ENCODE results near the gene ELAVL3.

Gene ELAVL3

GRCh38 chr19:11425719-11426457, 55.0 kb downstream of the ELAVL3 start:
- Histone ChIP-seq H3K36me3 (ENCODE audit: control insufficient read depth in 1 of 2, insufficient read depth in 2 of 2, low read length in 2 of 2) (no peaks in the 10 kb centered on the region), H3K27me3 (ENCODE audit: low read depth, low read length) (peaks cover 25% of the 10 kb centered on the region)

DNA sequence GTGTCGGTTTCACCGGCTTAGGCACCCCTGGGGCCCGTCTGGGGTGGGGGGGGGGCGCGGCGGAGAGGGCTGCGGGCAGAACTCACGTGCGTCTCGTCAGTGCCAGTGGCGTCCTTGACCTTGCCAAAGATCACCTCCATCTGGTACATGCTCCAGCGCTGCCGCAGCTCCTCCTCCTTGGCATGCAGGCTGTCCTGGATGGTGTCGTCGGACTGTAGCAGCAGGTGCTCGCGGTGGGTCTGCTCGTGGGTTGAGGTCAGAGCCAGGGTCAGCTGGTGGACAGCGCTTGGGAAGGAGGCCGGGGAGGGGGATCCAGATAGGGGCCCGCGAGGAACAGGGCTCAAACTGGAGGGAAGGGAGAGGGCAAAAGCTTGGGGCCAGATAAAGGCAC, 57.1 kb downstream of the ELAVL3 start:
- Histone ChIP-seq H3K4me1 (ENCODE audit: control insufficient read depth in 1 of 2, insufficient read depth in 2 of 2, low read length in 2 of 2) (peaks cover 0 to 33% of the 10 kb centered on the region in 2 donors), H3K36me3 (ENCODE audit: control insufficient read depth in 1 of 2, insufficient read depth in 2 of 2, low read length in 2 of 2) (no peaks in the 10 kb centered on the region), H3K27ac (ENCODE audit: low read length) (no peak overlapping the region), H3K27me3 (ENCODE audit: low read depth, low read length) (peaks cover 36% of the 10 kb centered on the region), H3K9me3 (ENCODE audit: control insufficient read depth in 1 of 2, low read length in 2 of 2) (no peaks in the 10 kb centered on the region), H3K4me3 (ENCODE audit: low read depth in 1 of 2, low read length in 2 of 2) (no peak overlapping the region)

More at GRCh38 chr19:11425719-11426457, 55.0 kb downstream of the ELAVL3 start:
- Histone ChIP-seq H3K4me3 (ENCODE audit: low read depth in 1 of 2, low read length in 2 of 2) (no peak overlapping the region), H3K27ac (ENCODE audit: low read length) (no peak overlapping the region), H3K9me3 (ENCODE audit: control insufficient read depth in 1 of 2, low read length in 2 of 2) (no peaks in the 10 kb centered on the region), H3K4me1 (ENCODE audit: control insufficient read depth in 1 of 2, insufficient read depth in 2 of 2, low read length in 2 of 2) (peaks cover 0 to 24% of the 10 kb centered on the region in 2 donors)

- Histone ChIP-seq H3K27me3 (ENCODE audit: low read depth, low read length) (peaks cover 41% of the 10 kb centered on the region), H3K27ac (ENCODE audit: low read length) (no peak overlapping the region), H3K4me3 (ENCODE audit: low read depth in 1 of 2, low read length in 2 of 2) (no peak overlapping the region), H3K9me3 (ENCODE audit: control insufficient read depth in 1 of 2, low read length in 2 of 2) (no peaks in the 10 kb centered on the region), H3K36me3 (ENCODE audit: control insufficient read depth in 1 of 2, insufficient read depth in 2 of 2, low read length in 2 of 2) (no peaks in the 10 kb centered on the region), H3K4me1 (ENCODE audit: control insufficient read depth in 1 of 2, insufficient read depth in 2 of 2, low read length in 2 of 2) (peaks cover 0 to 38% of the 10 kb centered on the region in 2 donors)
These were observed 57.6 kb downstream of the ELAVL3 start for GRCh38 chr19:11423164-11423790.

DNA sequence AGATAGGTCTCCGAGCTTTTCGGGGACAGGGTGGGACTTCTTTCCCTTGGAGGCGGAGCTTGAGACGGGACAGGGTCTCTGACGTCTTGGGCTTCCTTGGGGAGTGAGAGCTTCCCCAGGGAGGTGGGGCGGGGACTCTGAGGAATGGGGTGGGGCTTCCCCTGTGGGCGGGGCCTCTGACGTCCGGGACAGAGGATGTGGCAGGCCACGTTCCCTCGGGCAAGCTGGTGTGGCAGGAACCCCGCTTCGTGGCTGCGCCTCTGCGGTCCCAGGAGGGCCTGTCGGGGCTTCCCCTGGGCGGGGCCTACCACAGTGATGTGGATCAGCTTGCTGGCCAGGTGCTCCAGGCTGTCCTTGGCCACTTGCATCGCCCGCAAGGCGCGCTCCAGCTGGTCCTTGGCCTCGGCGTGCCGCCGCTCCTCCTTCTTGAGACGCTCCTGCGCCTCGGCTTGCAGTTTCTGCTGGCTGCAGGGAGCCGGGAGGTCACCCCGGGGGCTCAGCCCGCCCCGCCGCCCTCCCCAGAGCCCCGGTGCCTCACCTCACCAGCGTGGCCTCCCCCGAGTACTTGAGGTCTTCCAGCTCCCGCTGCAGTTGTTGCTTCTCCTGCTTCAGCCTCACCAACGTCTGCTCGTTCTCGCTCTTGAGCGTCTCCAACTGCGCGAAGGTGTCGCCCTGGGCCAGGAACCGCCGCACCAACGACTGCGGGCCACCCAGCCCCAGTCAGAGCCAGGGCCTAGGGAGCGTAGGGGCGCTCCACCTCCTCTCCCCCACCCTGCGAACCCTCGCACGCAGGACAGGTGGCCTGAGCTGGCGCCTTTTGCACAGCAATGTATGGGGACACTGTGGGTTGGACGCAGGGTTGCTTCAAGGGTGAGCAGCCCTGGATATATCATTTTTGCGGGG, 58.4 kb downstream of the ELAVL3 start:
- Histone ChIP-seq H3K27me3 (ENCODE audit: low read depth, low read length) (peaks cover 42% of the 10 kb centered on the region), H3K27ac (ENCODE audit: low read length) (no peak overlapping the region), H3K36me3 (ENCODE audit: control insufficient read depth in 1 of 2, insufficient read depth in 2 of 2, low read length in 2 of 2) (no peaks in the 10 kb centered on the region), H3K9me3 (ENCODE audit: control insufficient read depth in 1 of 2, low read length in 2 of 2) (no peaks in the 10 kb centered on the region), H3K4me1 (ENCODE audit: control insufficient read depth in 1 of 2, insufficient read depth in 2 of 2, low read length in 2 of 2) (peaks cover 0 to 38% of the 10 kb centered on the region in 2 donors), H3K4me3 (ENCODE audit: low read depth in 1 of 2, low read length in 2 of 2) (peak overlapping the region; percentile 21 to 48)

DNA sequence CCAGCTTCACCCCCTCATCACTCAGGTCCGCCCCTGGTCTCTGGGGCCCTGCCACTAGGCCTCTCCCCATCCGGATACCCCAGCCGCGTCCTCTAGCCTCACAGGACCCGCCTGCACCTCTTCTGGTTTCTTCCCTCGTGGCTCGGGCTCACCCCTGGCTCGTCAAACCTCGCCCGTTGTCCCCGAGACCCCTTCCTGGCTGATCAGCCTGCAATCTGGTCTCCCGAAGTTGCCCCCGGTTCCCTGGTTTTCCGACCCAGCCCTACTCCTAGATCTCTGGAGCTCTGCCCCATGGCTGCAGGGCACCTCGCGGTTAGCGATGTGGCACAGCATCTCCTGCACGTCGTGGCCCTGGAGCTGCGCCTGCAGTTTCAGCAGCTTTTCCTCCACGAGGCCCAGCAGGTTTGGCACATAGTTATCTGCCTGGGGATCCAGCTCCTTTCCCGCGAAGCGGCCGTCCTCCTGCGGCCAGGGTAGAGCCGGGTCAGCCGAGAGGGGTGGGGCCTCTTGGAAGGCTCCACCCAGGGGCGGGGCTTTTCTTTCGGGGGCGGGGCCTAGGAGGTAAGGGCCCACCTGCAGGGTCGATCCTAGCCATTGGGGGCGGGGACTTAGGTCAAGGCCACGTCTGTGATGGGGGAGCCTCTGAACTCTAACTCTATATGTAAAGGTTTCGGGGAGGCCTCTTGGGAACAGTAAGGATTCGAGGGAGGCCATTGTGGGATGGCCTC, 59.3 kb downstream of the ELAVL3 start:
- Histone ChIP-seq H3K9me3 (ENCODE audit: control insufficient read depth in 1 of 2, low read length in 2 of 2) (no peaks in the 10 kb centered on the region), H3K36me3 (ENCODE audit: control insufficient read depth in 1 of 2, insufficient read depth in 2 of 2, low read length in 2 of 2) (no peaks in the 10 kb centered on the region), H3K27ac (ENCODE audit: low read length) (no peak overlapping the region), H3K4me3 (ENCODE audit: low read depth in 1 of 2, low read length in 2 of 2) (peak overlapping the region; percentile 23 to 48), H3K27me3 (ENCODE audit: low read depth, low read length) (peaks cover 42% of the 10 kb centered on the region), H3K4me1 (ENCODE audit: control insufficient read depth in 1 of 2, insufficient read depth in 2 of 2, low read length in 2 of 2) (peaks cover 0 to 38% of the 10 kb centered on the region in 2 donors)

- Histone ChIP-seq H3K27me3 (ENCODE audit: low read depth, low read length) (peaks cover 42% of the 10 kb centered on the region), H3K4me1 (ENCODE audit: control insufficient read depth in 1 of 2, insufficient read depth in 2 of 2, low read length in 2 of 2) (peaks cover 0 to 38% of the 10 kb centered on the region in 2 donors), H3K4me3 (ENCODE audit: low read depth in 1 of 2, low read length in 2 of 2) (peak overlapping the region; percentile 23 to 45), H3K27ac (ENCODE audit: low read length) (no peak overlapping the region), H3K9me3 (ENCODE audit: control insufficient read depth in 1 of 2, low read length in 2 of 2) (no peaks in the 10 kb centered on the region), H3K36me3 (ENCODE audit: control insufficient read depth in 1 of 2, insufficient read depth in 2 of 2, low read length in 2 of 2) (no peaks in the 10 kb centered on the region)
These were observed 60.1 kb downstream of the ELAVL3 start for GRCh38 chr19:11420429-11421370.

GRCh38 chr19:11418549-11419506, 62.0 kb downstream of the ELAVL3 start, which contains the start of gene RGL3:
Gene RGL3, minus strand, starts transcription at chr19:11419314. Its CDS starts 36 bp downstream, at chr19:11419278.
- Histone ChIP-seq H3K9me3 (ENCODE audit: control insufficient read depth in 1 of 2, low read length in 2 of 2) (no peaks in the 10 kb centered on the region), H3K27me3 (ENCODE audit: low read depth, low read length) (peaks cover 38% of the 10 kb centered on the region), H3K27ac (ENCODE audit: low read length) (no peak within 1 kb of the TSS), H3K4me1 (ENCODE audit: control insufficient read depth in 1 of 2, insufficient read depth in 2 of 2, low read length in 2 of 2) (peaks cover 0 to 38% of the 10 kb centered on the region in 2 donors), H3K4me3 (ENCODE audit: low read depth in 1 of 2, low read length in 2 of 2) (peak within 1 kb of the TSS; percentile 33 to 51), H3K36me3 (ENCODE audit: control insufficient read depth in 1 of 2, insufficient read depth in 2 of 2, low read length in 2 of 2) (no peaks in the 10 kb centered on the region)

- Histone ChIP-seq H3K9me3 (ENCODE audit: control insufficient read depth in 1 of 2, low read length in 2 of 2) (no peaks in the 10 kb centered on the region), H3K36me3 (ENCODE audit: control insufficient read depth in 1 of 2, insufficient read depth in 2 of 2, low read length in 2 of 2) (no peaks in the 10 kb centered on the region), H3K4me3 (ENCODE audit: low read depth in 1 of 2, low read length in 2 of 2) (peak overlapping the region in 1 of 2 donors; percentile 51), H3K4me1 (ENCODE audit: control insufficient read depth in 1 of 2, insufficient read depth in 2 of 2, low read length in 2 of 2) (peaks cover 0 to 34% of the 10 kb centered on the region in 2 donors), H3K27ac (ENCODE audit: low read length) (no peak overlapping the region), H3K27me3 (ENCODE audit: low read depth, low read length) (peaks cover 31% of the 10 kb centered on the region)
These were observed 62.7 kb downstream of the ELAVL3 start for GRCh38 chr19:11418094-11418548.

DNA sequence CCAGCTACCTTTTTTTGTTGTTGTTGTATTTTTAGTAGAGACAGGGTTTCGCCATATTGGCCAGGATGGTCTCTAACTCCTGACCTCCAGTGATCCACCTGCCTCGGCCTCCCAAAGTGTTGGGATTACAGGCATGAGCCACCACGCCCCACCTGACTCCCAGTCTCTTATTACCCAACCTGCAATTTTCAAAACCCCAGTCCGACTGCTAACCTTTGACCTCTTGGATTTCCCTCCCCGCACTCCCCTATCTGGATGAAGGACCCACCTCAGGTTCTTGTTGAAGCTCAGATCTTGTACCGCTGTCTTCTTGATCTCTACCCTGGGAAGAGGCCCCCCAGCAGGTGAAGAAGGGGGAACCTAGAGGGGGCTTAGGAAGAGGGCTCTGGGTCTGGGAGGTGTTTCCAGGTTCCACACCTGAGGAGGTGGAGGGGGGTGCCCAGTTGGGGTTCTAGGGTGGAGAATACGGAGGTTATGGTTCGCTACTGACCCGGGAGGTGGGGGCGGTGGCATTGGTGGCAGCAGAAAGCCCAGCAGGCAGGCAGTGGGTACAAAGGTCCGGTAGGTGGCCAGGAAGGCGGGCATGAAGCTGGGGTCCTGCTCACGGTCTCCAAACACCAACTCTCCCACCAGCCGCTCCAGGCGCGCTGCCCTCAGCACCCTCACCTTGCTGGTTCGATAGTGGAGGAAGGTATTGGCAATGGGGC, 64.3 kb downstream of the ELAVL3 start:
- Histone ChIP-seq H3K4me3 (ENCODE audit: low read depth in 1 of 2, low read length in 2 of 2) (no peak overlapping the region), H3K9me3 (ENCODE audit: control insufficient read depth in 1 of 2, low read length in 2 of 2) (no peaks in the 10 kb centered on the region), H3K27ac (ENCODE audit: low read length) (no peak overlapping the region), H3K36me3 (ENCODE audit: control insufficient read depth in 1 of 2, insufficient read depth in 2 of 2, low read length in 2 of 2) (no peaks in the 10 kb centered on the region), H3K27me3 (ENCODE audit: low read depth, low read length) (peaks cover 23% of the 10 kb centered on the region), H3K4me1 (ENCODE audit: control insufficient read depth in 1 of 2, insufficient read depth in 2 of 2, low read length in 2 of 2) (peaks cover 0 to 20% of the 10 kb centered on the region in 2 donors)

All from muscle layer of duodenum (tissue), 2 donors.